GM18505 (cell line): Measurements from ENCODE around the gene COX6B1.
"Not testable (repeated sequence)": the region's sequence is repeated elsewhere in the genome, so short reads cannot be mapped to it uniquely, and the experiment has no call there.

Experiments
- ATAC-seq: cut with Tn5 transposase; IDR thresholded peaks from one replicate; pipeline ENCODE4 v1.9.1; 2021; ENCODE audit not compliant: unreplicated experiment
- POLR2A ChIP-seq: IDR thresholded peaks from 4 replicates; pipeline ENCODE4 v1.6.1; 2011; ENCODE audit warnings: borderline replicate concordance; ENCODE audit not compliant: insufficient read depth, insufficient read length; ENCODE audit errors: extremely low read depth

COX6B1 gene

GRCh38 chr19:35644206-35644986 is 3.7 kb upstream of the COX6B1 start:
- peak; percentile 69 for ATAC-seq
- peak; percentile 30 for TF ChIP-seq POLR2A

DNA sequence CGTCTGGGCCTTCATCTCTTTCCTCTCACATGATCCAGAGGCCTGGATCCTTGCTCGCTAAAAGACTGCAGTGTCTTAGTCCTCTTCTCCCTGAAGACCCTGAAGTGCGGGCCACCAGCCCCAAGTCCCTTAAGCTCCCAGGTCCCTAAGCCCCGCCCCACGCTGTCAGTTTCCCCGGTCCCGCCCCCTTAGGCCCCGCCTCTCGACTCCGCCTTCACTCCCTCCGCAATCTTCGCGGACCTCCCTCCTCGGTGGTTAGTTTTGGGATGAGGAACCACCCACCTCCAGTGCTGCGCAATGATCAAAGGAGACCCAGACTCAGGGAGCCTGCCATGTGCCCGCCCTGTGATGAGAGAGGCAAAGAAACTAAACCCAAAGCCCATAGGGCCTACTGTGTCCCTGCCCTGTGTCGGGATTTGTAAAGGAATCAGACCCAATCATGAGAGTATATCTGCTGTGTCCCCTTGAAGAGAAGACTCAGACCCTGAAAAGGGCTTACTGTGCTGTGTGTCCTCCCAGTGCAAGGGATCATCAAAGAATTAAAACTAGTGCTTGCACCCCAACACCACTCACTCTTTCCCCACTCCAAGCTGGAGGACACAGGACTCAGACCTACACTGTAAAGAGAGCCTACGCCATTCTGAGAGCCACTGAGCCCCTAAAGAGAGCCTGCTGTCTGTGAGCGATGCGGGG is 3.0 kb upstream of the COX6B1 start:
- TF ChIP-seq POLR2A = no peak
- no peak for ATAC-seq

- no peak for TF ChIP-seq POLR2A
- ATAC-seq = no peak
Measured at GRCh38 chr19:35645680-35646511, 2.2 kb upstream of the COX6B1 start.

DNA sequence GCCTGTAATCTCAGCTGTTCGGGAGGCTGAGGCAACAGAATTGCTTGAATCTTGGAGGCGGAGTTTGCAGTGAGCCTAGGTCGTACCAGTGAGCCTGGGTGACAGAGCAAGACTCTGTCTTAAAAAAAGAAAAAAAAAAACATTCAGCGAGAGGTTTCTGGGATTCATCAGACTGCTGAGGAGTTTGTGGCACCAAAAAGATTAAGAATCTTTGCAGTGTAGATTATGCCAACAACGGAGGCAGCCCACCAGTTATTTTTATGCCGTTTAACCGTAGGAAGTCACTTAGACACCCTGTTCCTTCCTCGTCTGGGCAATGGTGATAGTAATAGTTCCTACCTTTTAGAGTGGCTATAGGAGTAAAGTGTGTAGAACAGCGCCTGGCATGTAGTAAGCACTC is 2.5 kb downstream of the COX6B1 start:
- ATAC-seq = no peak
- no peak for TF ChIP-seq POLR2A

- not testable (repeated sequence) for ATAC-seq
Measured at GRCh38 chr19:35654828-35655227, 6.7 kb downstream of the COX6B1 start.

GRCh38 chr19:35655600-35655999 is 7.5 kb downstream of the COX6B1 start:
- no peak for TF ChIP-seq POLR2A
- no peak for ATAC-seq

DNA sequence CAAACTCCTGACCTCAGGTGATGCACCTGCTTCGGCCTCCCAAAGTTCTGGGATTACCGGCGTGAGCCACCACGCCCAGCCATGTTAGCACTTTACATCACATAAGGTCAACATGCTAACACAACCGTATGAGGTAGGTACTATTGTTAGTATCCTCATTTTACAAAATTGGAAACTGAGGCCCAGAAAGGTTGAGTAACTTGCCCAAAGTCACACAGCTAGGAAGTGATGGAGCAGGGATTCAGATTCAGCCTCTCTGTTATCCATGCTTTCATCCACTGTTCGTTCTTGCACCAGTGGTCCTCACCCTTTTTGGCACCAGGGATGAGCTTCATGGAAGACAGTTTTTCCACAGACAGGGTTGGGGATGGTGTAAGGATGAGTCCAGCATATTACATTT is 8.6 kb downstream of the COX6B1 start:
- ATAC-seq = no peak
- TF ChIP-seq POLR2A = no peak

- no peak for TF ChIP-seq POLR2A
- no peak for ATAC-seq
Measured at GRCh38 chr19:35657904-35658700, 10.0 kb downstream of the COX6B1 start.

- no peak for TF ChIP-seq POLR2A
- no peak for ATAC-seq
Measured at GRCh38 chr19:35661995-35662340, 13.8 kb downstream of the COX6B1 start.

DNA sequence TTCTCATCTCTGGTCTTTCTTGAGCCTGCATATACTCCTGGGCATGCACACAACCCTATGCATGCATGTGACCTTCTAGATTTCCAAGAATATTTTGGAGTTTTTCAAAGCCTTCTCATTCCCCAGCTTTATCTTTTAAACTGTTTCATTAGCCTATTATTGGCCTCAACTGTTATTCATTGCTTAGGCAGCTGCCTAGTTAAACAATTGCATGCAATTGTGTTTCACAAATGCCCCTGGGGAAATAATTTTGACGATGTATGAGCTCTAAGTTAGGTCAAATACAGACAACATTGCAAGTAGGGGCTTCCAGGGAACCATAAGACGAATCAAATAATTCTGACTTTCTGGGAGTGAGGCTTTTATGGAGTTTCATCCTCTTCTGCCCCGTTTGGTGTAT is 15.9 kb downstream of the COX6B1 start:
- no peak for ATAC-seq
- TF ChIP-seq POLR2A = no peak

DNA sequence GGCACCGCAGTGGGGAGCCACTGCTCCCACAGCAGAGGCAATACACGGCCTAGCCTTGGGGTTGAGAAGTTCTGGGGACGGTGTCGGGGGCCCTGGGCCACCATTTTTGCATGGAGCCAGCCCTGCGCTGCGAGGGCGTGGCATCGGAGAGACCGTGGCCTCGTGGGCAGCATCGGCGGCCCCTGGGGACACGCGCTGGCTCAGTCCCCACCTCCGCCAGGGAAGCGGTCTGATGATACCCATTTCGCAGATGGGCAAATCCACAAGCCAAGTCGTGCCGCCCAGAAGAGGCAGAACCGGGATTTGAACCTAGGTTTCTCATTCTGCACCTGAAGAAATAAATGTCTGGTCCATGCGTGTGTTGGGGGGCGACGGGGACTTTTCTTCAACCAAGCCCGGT is 17.0 kb downstream of the COX6B1 start:
- no peak for ATAC-seq
- TF ChIP-seq POLR2A = no peak

DNA sequence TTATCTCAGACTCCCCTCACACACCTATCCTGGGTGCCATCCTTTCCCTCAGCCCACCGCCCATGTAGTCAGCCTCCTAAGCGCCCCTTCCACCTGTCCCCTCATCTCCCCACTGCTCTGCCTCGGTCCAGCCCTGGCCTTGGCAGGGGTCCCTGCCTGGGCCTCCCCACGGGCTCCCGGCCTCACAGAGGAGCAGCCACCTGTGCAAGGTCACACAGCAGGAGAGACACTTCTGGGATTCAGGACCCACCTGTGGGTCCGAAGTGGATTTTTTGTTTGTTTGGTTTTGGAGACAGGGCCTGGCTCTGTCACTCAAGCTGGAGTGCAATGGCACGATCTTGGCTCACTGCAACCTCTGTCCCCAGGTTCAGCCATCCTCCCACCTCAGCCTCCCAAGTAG is 17.5 kb downstream of the COX6B1 start:
- TF ChIP-seq POLR2A = no peak
- no peak for ATAC-seq

DNA sequence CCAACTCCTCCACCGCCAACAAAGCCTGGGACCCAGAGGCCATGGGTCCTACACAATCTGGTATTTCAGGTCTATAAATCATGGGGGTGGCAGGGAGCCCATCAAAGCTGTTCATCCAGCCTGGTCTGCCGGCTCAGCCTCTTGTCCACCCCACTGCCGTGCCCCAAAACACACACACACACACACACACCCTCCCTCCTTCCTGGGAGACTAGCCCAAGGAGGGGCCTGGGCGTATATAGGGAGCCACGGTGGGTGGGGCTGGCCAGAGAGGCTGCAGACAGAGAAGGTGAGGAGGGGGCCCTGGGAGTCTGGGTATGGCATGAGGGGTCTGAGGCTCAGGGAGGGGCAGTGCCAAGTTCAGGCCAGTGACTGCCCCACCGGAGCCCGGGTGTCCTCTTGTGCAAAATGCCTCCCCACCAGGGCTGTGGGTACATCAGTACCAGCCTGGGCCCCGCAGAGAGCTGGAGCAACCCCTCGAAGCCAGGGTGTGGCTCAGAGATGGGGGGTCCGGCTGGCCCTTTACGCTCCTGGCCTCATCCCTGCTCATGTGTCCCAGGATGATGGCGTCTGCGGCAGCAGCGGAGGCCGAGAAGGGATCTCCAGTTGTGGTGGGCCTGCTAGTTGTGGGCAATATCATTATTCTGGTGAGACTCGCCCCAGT is 18.3 kb downstream of the COX6B1 start, which contains the start of gene UPK1A:
UPK1A (plus strand) TSS at position 267 of the 663 bp plus-strand sequence; CDS start at position 563, 296 bp downstream.
- ATAC-seq = no peak
- no peak for TF ChIP-seq POLR2A

- no peak for ATAC-seq
- TF ChIP-seq POLR2A = no peak
Measured at GRCh38 chr19:35669566-35669965, 21.4 kb downstream of the COX6B1 start.
